CD14-positive monocyte (primary cell): ENCODE data around the gene SGTB. TPM values are rescaled to one million over a fixed set of nuclear protein-coding genes. Genes with fewer than 3 reads are reported as not detected.

Source experiments
- DNase-seq, 3 donors: peaks; one replicate each; pipeline ENCODE4 v3.0.0-alpha.2; 2011 to 2022
- H2AFZ ChIP-seq: 2 replicates; pipeline ENCODE4 v1.6.0; 2012; ENCODE audit warnings: mild to moderate bottlenecking, low read depth, low read length, inconsistent platforms; ENCODE audit not compliant: insufficient read depth, poor library complexity, severe bottlenecking
- H3K27ac ChIP-seq, 2 donors: 1 replicate in 1 of 2; 2 replicates in 1 of 2; pipeline ENCODE4 v1.5.1; 2012 to 2013; ENCODE audit warnings: low read length in 2 of 2, control low read depth in 1 of 2, inconsistent platforms in 1 of 2, low read depth in 1 of 2, mild to moderate bottlenecking in 1 of 2
- H3K27me3 ChIP-seq, 2 donors: one replicate each; pipeline versions ENCODE4 v1.6.0 to v1.6.1; 2011 to 2013; ENCODE audit warnings: low read length in 2 of 2; ENCODE audit not compliant: control insufficient read depth in 2 of 2, insufficient read depth in 2 of 2
- H3K36me3 ChIP-seq, 2 donors: replicated peaks in 1 of 2; 1 replicate in 1 of 2; 2 replicates in 1 of 2; pipeline versions ENCODE4 v1.5.1 to v1.6.1; 2012 to 2013; ENCODE audit warnings: low read length in 2 of 2, control low read depth in 1 of 2, inconsistent platforms in 1 of 2, mild to moderate bottlenecking in 1 of 2; ENCODE audit not compliant: insufficient read depth in 2 of 2, control insufficient read depth in 1 of 2
- H3K4me1 ChIP-seq, 2 donors: 1 replicate in 1 of 2; 2 replicates in 1 of 2; pipeline versions ENCODE4 v1.5.1 to v1.6.1; 2012 to 2013; ENCODE audit warnings: low read length in 2 of 2, control low read depth in 1 of 2, inconsistent platforms in 1 of 2, mild to moderate bottlenecking in 1 of 2, moderate library complexity in 1 of 2; ENCODE audit not compliant: insufficient read depth in 2 of 2, control insufficient read depth in 1 of 2
- H3K4me2 ChIP-seq: replicated peaks from 2 replicates; pipeline ENCODE3; 2012; ENCODE audit warnings: low read length, moderate library complexity, mild to moderate bottlenecking; ENCODE audit not compliant: poor library complexity, severe bottlenecking; ENCODE audit errors: extremely low read depth
- H3K4me3 ChIP-seq, 3 experiments: fragments of 200-600 bp in 1 of 3; sonication (generic) in 1 of 3; replicated peaks in 1 of 3; 1 replicate in 2 of 3; 2 replicates in 1 of 3; pipeline ENCODE4 v1.5.1; 2011 to 2013; ENCODE audit warnings: low read length in 3 of 3, mild to moderate bottlenecking in 3 of 3, control low read depth in 2 of 3, low read depth in 2 of 3, inconsistent platforms in 1 of 3, moderate library complexity in 1 of 3
- H3K79me2 ChIP-seq: 2 replicates; pipeline ENCODE4 v1.6.0; 2012; ENCODE audit warnings: mild to moderate bottlenecking, control low read depth, inconsistent platforms, low read length, moderate library complexity; ENCODE audit not compliant: insufficient read depth
- H3K9ac ChIP-seq: 2 replicates; pipeline ENCODE4 v1.6.0; 2017; ENCODE audit warnings: low read length, mild to moderate bottlenecking; ENCODE audit not compliant: insufficient read depth, poor library complexity, severe bottlenecking
- H3K9me3 ChIP-seq, 2 donors: replicated peaks in 1 of 2; 1 replicate in 1 of 2; 2 replicates in 1 of 2; pipeline versions ENCODE4 v1.5.1 to v1.6.1; 2012 to 2013; ENCODE audit warnings: low read length in 2 of 2, control low read depth in 1 of 2; ENCODE audit not compliant: control insufficient read depth in 1 of 2, insufficient read depth in 1 of 2
- H4K20me1 ChIP-seq: 2 replicates; pipeline ENCODE4 v1.6.0; 2012; ENCODE audit warnings: mild to moderate bottlenecking, low read length, control low read depth, moderate library complexity; ENCODE audit not compliant: insufficient read depth
- H3K27ac Mint-ChIP-seq, 7 donors: one replicate each; pipeline ENCODE4 v1.8.0; 2020; ENCODE audit warnings: mild to moderate bottlenecking in 7 of 7, mixed read lengths in 7 of 7, moderate library complexity in 6 of 7, inconsistent platforms in 2 of 7
- H3K27me3 Mint-ChIP-seq, 3 donors: one replicate each; pipeline ENCODE4 v1.8.0; 2021 to 2022; ENCODE audit warnings: low read depth in 3 of 3, mild to moderate bottlenecking in 3 of 3, mixed read lengths in 3 of 3, moderate library complexity in 3 of 3, inconsistent platforms in 1 of 3
- H3K36me3 Mint-ChIP-seq, 2 donors: one replicate each; pipeline ENCODE4 v1.8.0; 2020; ENCODE audit warnings: mixed read lengths in 2 of 2, inconsistent platforms in 1 of 2, mild to moderate bottlenecking in 1 of 2
- H3K4me1 Mint-ChIP-seq: one replicate; pipeline ENCODE4 v1.8.0; 2020; ENCODE audit warnings: mild to moderate bottlenecking, mixed read lengths
- H3K4me3 Mint-ChIP-seq, 2 donors: one replicate each; pipeline ENCODE4 v1.8.0; 2020; ENCODE audit warnings: mild to moderate bottlenecking in 2 of 2, mixed read lengths in 2 of 2, moderate library complexity in 1 of 2
- H3K9me3 Mint-ChIP-seq, 7 donors: one replicate each; pipeline ENCODE4 v1.8.0; 2020 to 2022; ENCODE audit warnings: mixed read lengths in 7 of 7, mild to moderate bottlenecking in 6 of 7, moderate library complexity in 6 of 7, inconsistent platforms in 2 of 7
- CTCF ChIP-seq: fragments of 200-600 bp; IDR thresholded peaks from one replicate; pipeline ENCODE4 v1.8.0; 2022; ENCODE audit warnings: antibody characterized with exemption, mild to moderate bottlenecking
- WGBS: methylation state at CpG from one replicate; pipeline ENCODE4 v1.1.5; 2013; ENCODE audit warnings: missing lambda C conversion rate; ENCODE audit not compliant: insufficient coverage; 5-methylcytosine and 5-hydroxymethylcytosine counted together
- intact Hi-C, 2 donors: fragments of 100-400 bp; cut with micrococcal nuclease; formaldehyde crosslinking; loops; one replicate each; pipeline versions ENCODE4 v1.15.0 to v1.15.1; 2023
- polyA plus RNA-seq, 3 donors: library from polyadenylated mRNA; depleted of rRNA in 1 of 3; unstranded in 2 of 3; stranded (reverse) in 1 of 3; fragments of 300-500 nt in 2 of 3; fragments of >200 nt in 1 of 3; fragmentation: Illumina TruSeq in 2 of 3; gene quantifications; 1 replicate in 2 of 3; 2 replicates in 1 of 3; pipeline ENCODE4 v1.2.3, GENCODE V29; 2012 to 2021

SGTB gene
- polyA plus RNA-seq, 3 donors = 7.4 to 16.5 (median 7.6) TPM

- no peak overlapping the region for H3K4me3 Mint-ChIP-seq
- H3K36me3 Mint-ChIP-seq = peaks cover 11 to 17% of the 10 kb centered on the region in 2 donors
- Histone ChIP-seq H3K4me1 (no peaks in the 10 kb centered on the region), H3K27me3 (no peaks in the 10 kb centered on the region), H3K9me3 (peaks cover 0 to 3% of the 10 kb centered on the region in 2 donors), H3K36me3 (no peaks in the 10 kb centered on the region), H3K4me3 (no peak overlapping the region), H3K79me2 (peaks cover 8% of the 10 kb centered on the region), H3K4me2 (no peak overlapping the region), H3K9ac (no peak overlapping the region), H2AFZ (no peak overlapping the region), H3K27ac (no peak overlapping the region), H4K20me1 (peaks cover 30% of the 10 kb centered on the region)
- H3K27me3 Mint-ChIP-seq = no peaks in the 10 kb centered on the region
- intact Hi-C loops = no loop called here
- DNase-seq = no peak
- no CpG with 5 or more reads among the region's 2 CpGs for WGBS
- peaks cover 0 to 8% (median 0%) of the 10 kb centered on the region in 7 donors for H3K9me3 Mint-ChIP-seq
- H3K27ac Mint-ChIP-seq = peak overlapping the region in 1 of 7 donors; percentile 17
- H3K4me1 Mint-ChIP-seq = no peaks in the 10 kb centered on the region
- TF ChIP-seq CTCF = no peak
These were observed 29.0 kb upstream of the SGTB start for GRCh38 chr5:65750938-65751337.

- no peaks in the 10 kb centered on the region for H3K27me3 Mint-ChIP-seq
- Histone ChIP-seq H4K20me1 (peaks cover 30% of the 10 kb centered on the region), H3K4me3 (no peak overlapping the region), H3K79me2 (peaks cover 5% of the 10 kb centered on the region), H3K4me1 (no peaks in the 10 kb centered on the region), H3K36me3 (no peaks in the 10 kb centered on the region), H2AFZ (no peak overlapping the region), H3K4me2 (no peak overlapping the region), H3K27me3 (no peaks in the 10 kb centered on the region), H3K9me3 (peaks cover 0 to 3% of the 10 kb centered on the region in 2 donors), H3K9ac (no peak overlapping the region), H3K27ac (no peak overlapping the region)
- intact Hi-C loops = no loop called here
- WGBS = 100% methylated on average over 1 of the region's 5 CpGs
- no peak overlapping the region for H3K4me3 Mint-ChIP-seq
- H3K27ac Mint-ChIP-seq = no peak overlapping the region
- peaks cover 0 to 8% (median 0%) of the 10 kb centered on the region in 7 donors for H3K9me3 Mint-ChIP-seq
- H3K36me3 Mint-ChIP-seq = peaks cover 13 to 19% of the 10 kb centered on the region in 2 donors
- no peak for TF ChIP-seq CTCF
- DNase-seq = no peak
- no peaks in the 10 kb centered on the region for H3K4me1 Mint-ChIP-seq
These were observed 28.0 kb upstream of the SGTB start for GRCh38 chr5:65749956-65750355.
